SK-N-SH treated with all-trans-retinoic acid at 6 μM for 48 hours (cell line): ENCODE results near the gene RNF224.

ENCODE experiments used
- CREB5 ChIP-seq: fragments of 250-450 bp; sonication (Bioruptor Pico); IDR thresholded peaks from 2 replicates; pipeline ENCODE4 v1.5.1; 2020; ENCODE audit warnings: low read depth, mild to moderate bottlenecking, moderate library complexity
- CSDC2 ChIP-seq: fragments of 250-450 bp; sonication (Bioruptor Pico); IDR thresholded peaks from 2 replicates; pipeline ENCODE4 v1.5.0; 2020; ENCODE audit warnings: mild to moderate bottlenecking, moderate library complexity
- ESRRG ChIP-seq: fragments of 250-450 bp; sonication (Bioruptor Pico); IDR thresholded peaks from 2 replicates; pipeline ENCODE4 v1.6.1; 2021; ENCODE audit warnings: mild to moderate bottlenecking
- ISL1 ChIP-seq: fragments of 250-450 bp; sonication (Bioruptor Pico); IDR thresholded peaks from 2 replicates; pipeline ENCODE4 v2.1.2; 2022; ENCODE audit warnings: mild to moderate bottlenecking, moderate library complexity
- OSR1 ChIP-seq: fragments of 250-450 bp; sonication (Bioruptor Pico); IDR thresholded peaks from 2 replicates; pipeline ENCODE4 v1.8.0; 2022; ENCODE audit warnings: moderate library complexity, mild to moderate bottlenecking, inconsistent platforms
- PATZ1 ChIP-seq: fragments of 250-450 bp; sonication (Bioruptor Pico); IDR thresholded peaks from 2 replicates; pipeline ENCODE4 v1.8.0; 2020; ENCODE audit warnings: mild to moderate bottlenecking, moderate library complexity, borderline replicate concordance
- POU6F1 ChIP-seq: fragments of 250-450 bp; sonication (Bioruptor Pico); IDR thresholded peaks from 2 replicates; pipeline ENCODE4 v1.8.0; 2021; ENCODE audit warnings: low read depth, mild to moderate bottlenecking, moderate library complexity, borderline replicate concordance
- PPARA ChIP-seq: fragments of 250-450 bp; sonication (Bioruptor Pico); IDR thresholded peaks from 2 replicates; pipeline ENCODE4 v1.5.0; 2020; ENCODE audit warnings: mild to moderate bottlenecking, borderline replicate concordance
- SNAI2 ChIP-seq: fragments of 250-450 bp; sonication (Bioruptor Pico); IDR thresholded peaks from 2 replicates; pipeline ENCODE4 v1.5.0; 2020; ENCODE audit warnings: mild to moderate bottlenecking, moderate library complexity
- ZFP3 ChIP-seq: fragments of 250-450 bp; sonication (Bioruptor Pico); IDR thresholded peaks from 2 replicates; pipeline ENCODE4 v1.5.0; 2020; ENCODE audit warnings: mild to moderate bottlenecking, moderate library complexity
- ZNF565 ChIP-seq: fragments of 450-650 bp; formaldehyde crosslinking; conservative IDR thresholded peaks from 2 replicates; pipeline ENCODE4 v1.5.0; 2020; ENCODE audit warnings: low read depth, mild to moderate bottlenecking, moderate library complexity
- ZNF70 ChIP-seq: fragments of 450-650 bp; formaldehyde crosslinking; IDR thresholded peaks from 2 replicates; pipeline ENCODE4 v1.5.0; 2020; ENCODE audit warnings: mild to moderate bottlenecking, moderate library complexity

GRCh38 chr9:137202966-137203365, 24.3 kb upstream of the RNF224 start:
- TF ChIP-seq ZNF565 (CRISPR knock-in tag) (no peak), ESRRG (CRISPR knock-in tag) (no peak), SNAI2 (CRISPR knock-in tag) (no peak), CREB5 (CRISPR knock-in tag) (no peak), ZNF70 (CRISPR knock-in tag) (no peak), OSR1 (CRISPR knock-in tag) (no peak), POU6F1 (CRISPR knock-in tag) (no peak), ISL1 (CRISPR knock-in tag) (no peak), CSDC2 (CRISPR knock-in tag) (no peak), PPARA (no peak), PATZ1 (CRISPR knock-in tag) (no peak), ZFP3 (CRISPR knock-in tag) (no peak)
